ENCODE measurements around the gene CTNNA3.

Gene CTNNA3

GRCh38 chr10:67664942-67665341, 31.1 kb downstream of the CTNNA3 start:
- DNase-seq, result no peak

- DNase-seq, result no peak
Measured at GRCh38 chr10:67663449-67664087, 32.4 kb downstream of the CTNNA3 start.

DNA sequence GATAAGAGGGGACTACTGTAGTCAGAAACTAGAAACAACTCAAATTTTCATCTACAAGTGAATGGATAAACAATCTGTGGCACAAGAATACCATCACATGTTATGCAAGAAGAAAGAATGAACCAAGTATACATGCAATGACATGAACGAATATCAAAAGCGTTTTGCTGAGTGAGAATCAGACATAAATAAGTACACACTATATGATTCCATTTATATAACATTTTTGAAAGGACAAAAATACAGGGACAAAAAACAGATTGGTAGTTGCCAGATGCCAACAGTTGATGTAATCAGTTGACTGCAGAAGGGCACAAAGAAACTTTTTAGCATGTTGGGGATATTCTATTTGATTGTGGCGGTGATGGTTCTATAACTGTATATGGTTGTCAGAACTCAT, 33.6 kb downstream of the CTNNA3 start:
- DNase-seq, result no peak

GRCh38 chr10:67659497-67659896, 36.5 kb downstream of the CTNNA3 start:
- no peak for DNase-seq

DNA sequence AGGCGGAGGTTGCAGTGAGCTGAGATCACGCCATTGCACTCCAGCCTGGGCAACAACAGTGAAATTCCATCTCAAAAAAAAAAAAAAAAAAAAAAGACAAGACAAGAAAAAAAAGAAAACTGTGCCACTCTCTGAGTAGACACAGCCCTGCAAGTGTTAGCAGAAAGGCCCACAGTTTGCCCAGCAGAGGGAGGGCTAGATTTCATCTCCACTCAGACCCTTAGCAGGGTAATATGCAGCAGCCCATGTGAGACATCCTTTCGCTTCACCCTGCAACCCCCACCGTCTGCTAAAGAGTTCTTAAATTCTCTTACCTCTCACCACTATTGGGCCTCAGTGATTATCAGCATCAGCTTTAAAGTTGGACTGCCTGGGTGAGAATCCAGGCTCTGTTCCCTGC, 38.2 kb downstream of the CTNNA3 start:
- no peak for DNase-seq

GRCh38 chr10:67650558-67650957, 45.4 kb downstream of the CTNNA3 start:
- DNase-seq, result no peak

DNA sequence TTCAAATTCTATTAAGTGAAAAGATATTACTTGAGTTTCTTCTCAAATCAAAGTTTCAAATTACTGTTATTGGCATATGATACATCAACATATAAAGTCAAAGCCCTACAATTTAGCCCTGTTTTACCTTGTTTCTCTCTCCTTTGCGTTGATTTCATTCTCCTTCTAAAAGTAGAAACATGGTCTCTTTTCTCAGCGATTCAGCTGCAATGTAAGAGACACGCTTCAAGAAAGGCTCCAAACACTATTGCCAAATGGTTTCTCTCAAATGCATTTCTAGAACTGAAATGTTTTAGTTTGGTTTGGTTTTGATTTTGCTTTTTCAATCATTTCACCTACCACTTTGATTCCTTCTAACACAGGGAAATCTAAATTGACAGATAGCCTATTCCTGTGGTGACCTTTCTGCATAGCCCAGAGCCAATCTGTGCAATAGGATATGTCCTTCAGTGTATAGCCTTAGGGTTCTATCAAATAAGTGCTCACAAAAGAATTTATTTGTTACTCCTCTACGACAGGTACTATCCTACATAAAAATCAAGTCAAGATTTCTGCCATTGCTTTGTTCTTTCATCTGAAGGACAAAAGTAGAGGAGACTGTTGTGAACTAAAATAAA, 47.3 kb downstream of the CTNNA3 start:
- no peak for DNase-seq

DNA sequence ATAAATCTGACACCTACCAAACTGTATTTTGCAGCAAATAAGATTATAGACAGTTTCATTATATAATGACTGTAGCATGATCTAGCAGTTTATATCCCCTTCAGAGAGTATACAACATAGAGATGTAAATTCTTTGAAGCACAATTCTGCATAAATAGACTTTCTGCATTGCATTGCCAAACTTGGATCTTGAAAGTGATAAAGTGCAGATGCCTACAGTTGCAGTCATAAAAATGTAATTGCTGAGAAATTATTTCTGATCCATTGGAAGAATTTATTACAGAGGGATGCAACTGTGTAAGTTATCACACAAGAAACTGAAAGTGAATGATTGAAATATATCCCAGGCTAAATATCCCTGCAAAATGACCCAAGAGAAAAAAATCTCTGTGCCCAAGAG, 65.1 kb downstream of the CTNNA3 start:
- DNase-seq, result no peak

DNA sequence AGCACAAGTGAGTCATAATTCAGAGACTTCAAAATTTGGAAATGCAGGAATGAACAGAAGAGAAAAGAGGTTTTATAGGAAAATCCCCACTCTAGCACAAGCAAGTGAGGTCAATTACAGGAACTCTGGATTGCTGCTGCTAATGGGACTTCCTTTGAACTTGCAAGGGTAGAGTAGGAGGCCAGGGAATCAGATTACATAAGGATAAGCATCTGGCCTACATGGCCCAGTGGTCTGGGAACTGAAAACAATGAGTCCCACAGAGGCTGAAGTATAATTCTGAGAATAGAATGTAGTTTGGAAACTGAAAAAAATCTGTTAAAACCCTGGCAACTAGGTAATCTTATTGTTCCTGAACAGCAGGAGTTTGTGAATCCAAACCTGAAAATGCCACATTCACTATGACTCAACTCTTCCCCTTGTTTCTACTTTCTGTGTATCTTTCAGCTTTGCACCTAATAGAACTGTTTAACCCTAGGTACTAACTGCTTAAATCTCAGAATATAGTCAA, 66.5 kb downstream of the CTNNA3 start:
- no peak for DNase-seq

DNA sequence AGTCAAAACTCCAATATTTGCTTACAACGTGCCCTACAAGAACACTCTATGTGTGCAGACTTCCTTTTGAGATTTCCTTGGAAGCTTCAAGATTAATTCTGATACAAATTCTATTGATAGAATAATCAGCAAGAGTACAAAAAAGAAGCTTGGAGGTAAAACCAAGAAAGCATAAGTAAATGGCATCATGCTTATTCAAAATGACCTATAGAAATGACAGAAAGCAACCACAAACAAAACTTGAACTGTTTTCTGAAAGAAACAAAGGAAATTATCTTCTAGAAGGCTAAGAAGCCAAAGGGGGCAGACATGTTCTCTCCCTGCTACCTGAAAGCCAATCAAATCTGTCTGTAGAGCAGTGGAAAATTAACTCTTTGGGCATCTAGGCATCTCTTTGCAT, 73.0 kb downstream of the CTNNA3 start:
- no peak for DNase-seq

GRCh38 chr10:67622511-67622910, 73.5 kb downstream of the CTNNA3 start:
- DNase-seq, result no peak

DNA sequence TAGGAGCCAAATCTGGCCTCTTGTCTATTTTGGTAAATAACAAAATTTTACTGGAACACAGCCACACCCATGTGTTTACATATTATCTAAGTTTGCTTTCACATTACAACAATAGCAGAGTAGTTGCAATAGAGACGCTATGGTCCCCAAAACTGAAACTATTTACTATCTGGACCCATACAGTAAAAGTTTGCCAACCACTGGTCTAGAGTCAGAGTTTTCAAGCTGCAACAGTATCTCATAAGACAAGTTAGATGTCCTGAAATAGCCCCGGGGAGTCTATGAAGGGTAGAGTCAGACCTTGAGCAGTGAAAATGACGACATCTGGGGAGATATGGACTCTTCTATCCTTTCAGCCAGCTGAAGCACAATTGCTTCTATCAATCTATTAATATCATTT, 74.2 kb downstream of the CTNNA3 start:
- no peak for DNase-seq

- DNase-seq, result no peak
Measured at GRCh38 chr10:67618116-67618515, 77.9 kb downstream of the CTNNA3 start.

GRCh38 chr10:67612577-67613537, 83.1 kb downstream of the CTNNA3 start:
- no peak for DNase-seq

- DNase-seq, result no peak
Measured at GRCh38 chr10:67612176-67612575, 83.8 kb downstream of the CTNNA3 start.

- DNase-seq, result no peak
Measured at GRCh38 chr10:67609996-67610793, 85.8 kb downstream of the CTNNA3 start.

DNA sequence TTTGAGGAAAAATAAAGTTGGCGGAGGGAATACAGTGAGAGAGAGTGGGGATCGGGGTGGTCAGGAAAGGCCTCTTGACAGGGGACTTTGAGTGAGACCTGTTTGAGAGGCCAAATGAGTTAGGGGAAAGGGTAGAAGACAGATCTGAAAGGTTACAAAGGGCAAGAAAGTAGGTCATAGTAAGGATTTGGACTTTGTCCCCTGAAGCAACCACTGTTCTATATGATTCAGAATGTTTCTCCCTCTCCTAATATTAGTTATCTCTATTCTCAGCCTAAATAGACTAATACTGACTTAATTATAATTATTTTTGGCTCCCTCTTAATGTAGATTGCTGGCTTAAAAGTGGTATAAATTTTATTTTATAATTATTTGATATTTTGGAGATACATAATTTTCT, 88.0 kb downstream of the CTNNA3 start:
- DNase-seq, result no peak

GRCh38 chr10:67607472-67607871, 88.5 kb downstream of the CTNNA3 start:
- no peak for DNase-seq

GRCh38 chr10:67606572-67606971, 89.4 kb downstream of the CTNNA3 start:
- DNase-seq, result no peak

DNA sequence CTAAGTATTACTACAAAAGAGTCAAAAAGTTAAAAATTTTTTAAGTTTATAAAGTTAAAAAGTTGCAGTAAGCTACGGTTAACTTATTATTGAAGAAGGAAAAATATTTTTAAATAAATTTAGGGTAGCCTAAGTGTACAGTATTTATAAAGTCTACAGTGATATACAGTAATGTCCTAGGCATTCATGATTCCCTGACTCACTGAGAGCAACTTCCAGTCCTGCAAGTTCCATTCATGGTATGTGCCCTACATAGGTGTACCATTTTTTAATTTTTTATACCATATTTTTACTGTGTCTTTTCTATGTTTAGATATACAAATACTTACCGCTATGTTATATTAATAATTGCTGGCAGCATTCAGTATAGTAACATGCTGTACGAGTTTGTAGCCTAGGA, 92.3 kb downstream of the CTNNA3 start:
- DNase-seq, result no peak

GRCh38 chr10:67603086-67603485, 92.9 kb downstream of the CTNNA3 start:
- DNase-seq, result no peak

DNA sequence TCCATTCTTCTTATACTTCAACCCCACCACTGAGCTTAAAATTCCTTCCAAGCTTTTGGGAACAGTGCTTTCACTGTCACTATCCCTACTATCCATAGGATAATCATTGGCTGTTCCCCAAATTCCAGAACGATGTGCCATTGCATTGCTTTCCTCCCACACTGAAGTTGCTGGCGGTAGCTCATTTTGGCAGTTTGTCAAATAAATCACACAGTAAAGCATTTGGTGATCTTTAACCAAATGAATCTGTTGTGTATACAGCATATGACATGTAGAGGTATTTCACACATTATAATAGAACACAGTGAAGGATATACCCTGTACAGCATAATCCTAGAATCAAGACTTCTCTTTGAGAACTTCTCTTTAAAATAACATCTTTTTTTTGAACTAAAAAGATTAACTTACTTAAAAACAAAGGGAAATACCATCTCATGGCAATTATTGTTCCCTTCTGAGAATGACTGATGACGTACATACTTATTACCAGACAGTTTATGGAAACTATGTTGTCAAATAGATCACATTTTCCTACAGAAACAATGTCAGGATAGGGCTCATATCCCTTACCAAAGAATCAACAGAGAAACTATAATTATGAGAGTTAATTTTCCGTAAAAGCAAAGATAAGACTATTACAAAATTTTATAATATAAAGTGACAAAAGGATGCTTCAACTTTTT, 93.6 kb downstream of the CTNNA3 start:
- no peak for DNase-seq
